IMR-90 (cell line): ENCODE measurements around the gene HSPA12A.

ENCODE experiments used
- CTCF ChIP-seq: conservative IDR thresholded peaks from 2 replicates; pipeline ENCODE4 v1.5.1; 2012; ENCODE audit warnings: mild to moderate bottlenecking, low read depth, low read length, improper control_type of control experiment
- ELK1 ChIP-seq: fragments of 150-350 bp; IDR thresholded peaks from 2 replicates; pipeline ENCODE4 v1.6.1; 2016; ENCODE audit warnings: low read depth, mild to moderate bottlenecking, low read length, moderate library complexity, borderline replicate concordance
- MAZ ChIP-seq: IDR thresholded peaks from 2 replicates; pipeline ENCODE4 v1.6.1; 2012; ENCODE audit warnings: low read depth, mild to moderate bottlenecking, low read length, improper control_type of control experiment, moderate library complexity, borderline replicate concordance
- POLR2A ChIP-seq: IDR thresholded peaks from 2 replicates; pipeline ENCODE4 v1.6.1; 2012; ENCODE audit warnings: mild to moderate bottlenecking, low read depth, low read length
- RCOR1 ChIP-seq: IDR thresholded peaks from 2 replicates; pipeline ENCODE4 v1.6.1; 2012; ENCODE audit warnings: mild to moderate bottlenecking, low read length, improper control_type of control experiment; ENCODE audit not compliant: insufficient replicate concordance
- RFX5 ChIP-seq: IDR thresholded peaks from 2 replicates; pipeline ENCODE4 v1.8.0; 2012; ENCODE audit warnings: low read depth, mild to moderate bottlenecking, low read length, moderate library complexity

- no peak for TF ChIP-seq ELK1
- TF ChIP-seq RFX5: no peak
- TF ChIP-seq CTCF: no peak
- TF ChIP-seq RCOR1: no peak
- TF ChIP-seq POLR2A: no peak
- TF ChIP-seq MAZ: no peak
Measured at GRCh38 chr10:116696919-116697318, 45.4 kb downstream of the HSPA12A start.
